Measurements from ENCODE around the gene ATP6V0C. TPM values are rescaled to one million over a fixed set of nuclear protein-coding genes. Genes with fewer than 3 reads are reported as not detected.

Gene ATP6V0C
- total RNA-seq, 1 donor from 2014 or later: 91.4 TPM

GRCh38 chr16:2482708-2483534, 30.8 kb upstream of the ATP6V0C start:
- H3K36me3 Mint-ChIP-seq (ENCODE audit: low read depth): no peaks in the 10 kb centered on the region
- ChIA-PET CTCF (interaction anchor here (1.2 kb wide), 1 partner anchor 231 kb away, joined by 3 read pairs; the partner anchor contains the start of gene ECI1), POLR2A (interaction anchor here (0.6 to 1.2 kb wide), 3 partner anchors 11 to 327 kb away, joined by 3 to 6 read pairs (median 6); partner anchors contain the start of genes NTN3 and TRAF7)
- no peak overlapping the region for H3K4me3 Mint-ChIP-seq
- H3K27ac Mint-ChIP-seq: no peak overlapping the region
- no peak for ATAC-seq (ENCODE audit: low read depth)
- no peak for DNase-seq
- peaks cover 23% of the 10 kb centered on the region for H3K4me1 Mint-ChIP-seq
- H3K9me3 Mint-ChIP-seq: no peaks in the 10 kb centered on the region
- intact Hi-C loops (cut with micrococcal nuclease): no loop called here
- no peaks in the 10 kb centered on the region for H3K27me3 Mint-ChIP-seq
- TF ChIP-seq CTCF (IDR thresholded peaks at IDR 0.05): no peak

DNA sequence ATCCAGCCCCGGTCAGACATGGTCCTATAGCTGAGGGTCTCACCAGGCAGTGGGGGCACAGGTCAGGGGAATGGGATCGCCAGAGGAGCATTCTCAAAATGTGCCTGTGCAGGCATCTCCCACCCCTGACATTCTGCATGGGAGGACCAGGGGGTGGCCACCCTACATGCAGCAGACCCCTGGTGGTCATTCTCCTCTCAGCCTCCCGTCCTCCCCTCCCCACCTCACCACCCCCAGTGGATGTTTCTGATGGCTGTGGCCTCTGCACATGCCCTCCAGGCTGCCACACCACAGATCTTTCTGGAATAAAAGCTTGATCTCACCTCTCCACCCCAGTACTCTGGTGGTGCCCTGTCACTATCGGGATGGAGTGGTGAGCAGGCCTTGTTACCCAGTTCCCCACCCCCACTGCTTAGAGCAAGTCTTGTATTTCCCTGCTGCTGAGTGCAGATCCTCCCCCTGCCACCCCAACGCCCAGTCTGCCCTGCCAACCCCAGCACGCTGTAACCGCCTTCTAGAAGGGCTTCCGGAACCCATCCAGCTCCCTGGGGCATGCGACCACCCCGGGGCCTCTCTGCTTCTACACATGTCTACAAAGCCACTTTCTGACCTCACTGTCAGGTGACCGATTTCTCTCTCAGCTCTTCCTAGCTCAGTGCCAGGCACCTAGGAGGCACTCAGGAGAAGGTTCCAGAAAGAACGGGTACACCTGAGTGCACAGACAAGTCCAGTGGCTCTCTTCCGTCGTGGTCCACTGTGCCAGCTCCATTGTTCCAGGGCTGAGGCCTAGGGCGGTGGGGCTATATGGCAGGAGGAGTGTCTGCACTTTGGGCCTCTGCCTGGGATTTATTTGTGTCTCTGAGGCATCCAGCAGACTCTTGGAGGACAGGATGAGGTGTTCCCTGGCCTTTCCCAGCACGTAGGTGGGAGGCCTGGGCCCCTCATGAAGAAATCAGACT, 29.5 kb upstream of the ATP6V0C start:
- H3K4me3 Mint-ChIP-seq: no peak overlapping the region
- intact Hi-C loops (cut with micrococcal nuclease): no loop called here
- DNase-seq: no peak
- H3K27me3 Mint-ChIP-seq: no peaks in the 10 kb centered on the region
- no peak for TF ChIP-seq CTCF (IDR thresholded peaks at IDR 0.05)
- POLR2A ChIA-PET: interaction anchor here (0.8 to 2.6 kb wide), 3 partner anchors 16 to 329 kb away, joined by 3 to 6 read pairs (median 3); partner anchors contain the start of genes CEMP1 and TRAF7
- no peak overlapping the region for H3K27ac Mint-ChIP-seq
- H3K9me3 Mint-ChIP-seq: no peaks in the 10 kb centered on the region
- no peak for ATAC-seq (ENCODE audit: low read depth)
- CTCF ChIA-PET: interaction anchor here (1.2 kb wide), 1 partner anchor 233 kb away, joined by 3 read pairs; the partner anchor contains the start of gene ECI1
- no peaks in the 10 kb centered on the region for H3K36me3 Mint-ChIP-seq (ENCODE audit: low read depth)
- peaks cover 26% of the 10 kb centered on the region for H3K4me1 Mint-ChIP-seq

DNA sequence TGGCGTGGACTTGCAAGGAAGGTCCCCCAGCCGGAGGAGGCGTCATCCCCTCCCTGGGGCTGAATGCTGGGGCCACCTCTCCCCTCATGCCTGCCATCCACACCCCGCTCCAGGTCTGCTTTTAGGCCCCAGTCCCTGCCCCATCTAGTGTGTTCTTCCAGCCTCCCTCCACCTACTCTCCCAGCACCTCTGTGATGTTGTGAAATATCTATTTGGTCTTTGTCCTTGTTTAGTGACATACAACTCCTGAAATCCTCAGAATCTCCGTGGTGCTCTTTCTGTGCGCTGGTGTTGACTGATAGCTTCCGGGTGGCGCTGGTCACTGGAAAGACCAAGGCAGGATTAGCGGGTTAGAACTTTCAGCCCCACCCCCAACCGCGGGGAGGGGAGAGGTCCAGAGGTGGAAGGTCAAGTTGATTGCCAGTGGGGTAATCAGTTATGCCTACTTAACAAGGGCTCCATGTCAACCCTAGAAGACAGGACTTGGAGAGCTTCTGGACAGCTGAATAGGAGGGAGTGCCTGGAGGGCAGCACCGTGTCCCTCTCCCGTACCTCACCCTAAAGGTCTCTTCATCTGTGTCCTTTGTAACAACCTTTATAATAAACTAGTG, 28.7 kb upstream of the ATP6V0C start:
- ChIA-PET POLR2A (interaction anchor here (0.6 to 2.6 kb wide), 4 partner anchors 17 to 498 kb away, joined by 4 to 11 read pairs (median 8); partner anchors contain the start of genes CCNF and TRAF7), CTCF (interaction anchor here (1.1 to 3.1 kb wide), 2 partner anchors 16 to 55 kb away, joined by 3 to 21 read pairs; partner anchors contain the start of gene CCNF)
- H3K4me1 Mint-ChIP-seq: peaks cover 26% of the 10 kb centered on the region
- no peak overlapping the region for H3K4me3 Mint-ChIP-seq
- no peaks in the 10 kb centered on the region for H3K36me3 Mint-ChIP-seq (ENCODE audit: low read depth)
- no peaks in the 10 kb centered on the region for H3K9me3 Mint-ChIP-seq
- ATAC-seq (ENCODE audit: low read depth) (no peak), DNase-seq (no peak)
- intact Hi-C loops (cut with micrococcal nuclease): loop anchor here (5.0 kb wide), 1 partner anchor 233 kb away; the partner anchor contains the start of gene ECI1
- TF ChIP-seq CTCF (IDR thresholded peaks at IDR 0.05): no peak
- no peaks in the 10 kb centered on the region for H3K27me3 Mint-ChIP-seq
- H3K27ac Mint-ChIP-seq: no peak overlapping the region

- POLR2A ChIA-PET: interaction anchor here (0.9 to 2.6 kb wide), 8 partner anchors 11 to 331 kb away, joined by 3 to 14 read pairs (median 4); partner anchors contain the start of genes CCNF, CEMP1, ECI1 and TBC1D24
- no peaks in the 10 kb centered on the region for H3K36me3 Mint-ChIP-seq (ENCODE audit: low read depth)
- H3K27ac Mint-ChIP-seq: no peak overlapping the region
Observed at GRCh38 chr16:2485811-2486507, 27.8 kb upstream of the ATP6V0C start.

More at GRCh38 chr16:2485811-2486507, 27.8 kb upstream of the ATP6V0C start:
- CTCF ChIA-PET: interaction anchor here (0.9 to 3.1 kb wide), 7 partner anchors 12 to 464 kb away, joined by 3 to 21 read pairs (median 4); partner anchors contain the start of genes CCNF and ECI1
- H3K4me3 Mint-ChIP-seq: no peak overlapping the region
- no peak for TF ChIP-seq CTCF (IDR thresholded peaks at IDR 0.05)
- H3K4me1 Mint-ChIP-seq: peaks cover 26% of the 10 kb centered on the region
- no peaks in the 10 kb centered on the region for H3K27me3 Mint-ChIP-seq
- no peaks in the 10 kb centered on the region for H3K9me3 Mint-ChIP-seq
- DNase-seq: no peak
- intact Hi-C loops (cut with micrococcal nuclease): loop anchor here (2.0 to 5.0 kb wide), 2 partner anchors 17 to 234 kb away; partner anchors contain the start of gene ECI1
- ATAC-seq (ENCODE audit: low read depth): no peak

All from activated B cell treated with CpG ODN at 0.5 μM for 24 hours (primary cell).